ENCODE results near the gene B4GALT1.
A peak's percentile ranks its signal among the peaks of the same experiment; 100 is the strongest.

Gene B4GALT1

GRCh38 chr9:33133186-33133585, 34.0 kb downstream of the B4GALT1 start:
- TF ChIP-seq, protein P1, sequence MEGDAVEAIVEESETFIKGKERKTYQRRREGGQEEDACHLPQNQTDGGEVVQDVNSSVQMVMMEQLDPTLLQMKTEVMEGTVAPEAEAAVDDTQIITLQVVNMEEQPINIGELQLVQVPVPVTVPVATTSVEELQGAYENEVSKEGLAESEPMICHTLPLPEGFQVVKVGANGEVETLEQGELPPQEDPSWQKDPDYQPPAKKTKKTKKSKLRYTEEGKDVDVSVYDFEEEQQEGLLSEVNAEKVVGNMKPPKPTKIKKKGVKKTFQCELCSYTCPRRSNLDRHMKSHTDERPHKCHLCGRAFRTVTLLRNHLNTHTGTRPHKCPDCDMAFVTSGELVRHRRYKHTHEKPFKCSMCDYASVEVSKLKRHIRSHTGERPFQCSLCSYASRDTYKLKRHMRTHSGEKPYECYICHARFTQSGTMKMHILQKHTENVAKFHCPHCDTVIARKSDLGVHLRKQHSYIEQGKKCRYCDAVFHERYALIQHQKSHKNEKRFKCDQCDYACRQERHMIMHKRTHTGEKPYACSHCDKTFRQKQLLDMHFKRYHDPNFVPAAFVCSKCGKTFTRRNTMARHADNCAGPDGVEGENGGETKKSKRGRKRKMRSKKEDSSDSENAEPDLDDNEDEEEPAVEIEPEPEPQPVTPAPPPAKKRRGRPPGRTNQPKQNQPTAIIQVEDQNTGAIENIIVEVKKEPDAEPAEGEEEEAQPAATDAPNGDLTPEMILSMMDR (IDR thresholded peaks at IDR 0.05; ENCODE audit: poor library complexity, severe bottlenecking) = no peak
- Histone ChIP-seq H3K27ac (ENCODE audit: poor library complexity, severe bottlenecking) (peak overlapping the region; percentile 66), H3K4me3 (ENCODE audit: severe bottlenecking) (no peak overlapping the region), H3K4me1 (ENCODE audit: insufficient read depth, poor library complexity, severe bottlenecking) (peaks cover 44% of the 10 kb centered on the region), H3K9me3 (ENCODE audit: severe bottlenecking) (no peaks in the 10 kb centered on the region), H3K36me3 (ENCODE audit: low read depth) (peaks cover 60% of the 10 kb centered on the region), H3K27me3 (ENCODE audit: insufficient read depth, poor library complexity, severe bottlenecking) (no peaks in the 10 kb centered on the region)
- ATAC-seq (ENCODE audit: low read depth) (peak; percentile 59), DNase-seq (ENCODE audit: low spot score) (no peak)

GRCh38 chr9:33131790-33132772, 35.1 kb downstream of the B4GALT1 start:
- TF ChIP-seq, protein P1 (IDR thresholded peaks at IDR 0.05; ENCODE audit: poor library complexity, severe bottlenecking) = no peak
- H3K36me3 ChIP-seq (ENCODE audit: low read depth) = peaks cover 71% of the 10 kb centered on the region

DNA sequence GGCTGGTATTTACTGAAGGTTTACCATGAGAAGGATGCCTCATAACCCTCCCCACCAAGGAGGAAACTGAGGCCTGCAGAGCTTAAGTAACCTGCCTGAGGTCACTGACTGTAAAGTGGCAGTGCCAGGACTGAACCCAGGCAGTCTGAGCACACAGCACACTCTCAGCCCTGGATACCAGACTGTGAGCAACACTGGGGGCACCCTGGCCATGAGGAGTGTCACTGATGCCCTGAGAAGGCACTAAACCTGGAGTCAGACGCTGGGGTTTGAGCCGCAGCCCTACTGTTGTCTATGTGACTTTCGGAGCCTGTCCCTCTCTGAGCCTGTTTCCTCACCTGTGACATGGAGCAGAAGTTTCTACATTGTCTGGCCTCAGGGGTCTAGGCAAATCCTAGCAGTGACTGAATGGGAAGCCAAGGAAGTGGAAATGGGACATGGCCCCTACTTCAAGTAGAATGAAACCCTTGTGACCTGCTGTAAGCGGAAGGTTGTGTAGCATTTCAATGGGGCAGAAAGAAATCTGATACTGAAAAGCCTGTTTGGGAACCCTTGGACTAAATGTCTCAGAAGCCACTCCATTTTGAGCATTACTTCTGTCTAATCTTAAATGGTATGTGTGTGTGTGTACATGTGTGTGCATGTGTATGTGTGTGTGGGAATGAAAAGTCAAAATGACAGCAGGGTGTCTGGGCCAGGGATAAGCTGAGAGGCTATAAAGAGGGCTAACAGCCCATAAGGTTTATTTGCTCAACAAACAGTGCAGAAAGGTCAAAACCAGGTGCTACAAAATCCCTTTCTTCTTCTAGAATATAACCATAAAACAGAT, 36.0 kb downstream of the B4GALT1 start:
- no peaks in the 10 kb centered on the region for H3K27me3 ChIP-seq (ENCODE audit: insufficient read depth, poor library complexity, severe bottlenecking)
- H3K27ac ChIP-seq (ENCODE audit: poor library complexity, severe bottlenecking) = peak overlapping the region; percentile 66
- no peak for ATAC-seq (ENCODE audit: low read depth)
- H3K4me3 ChIP-seq (ENCODE audit: severe bottlenecking) = no peak overlapping the region
- DNase-seq (ENCODE audit: low spot score) = no peak
- H3K4me1 ChIP-seq (ENCODE audit: insufficient read depth, poor library complexity, severe bottlenecking) = peaks cover 31% of the 10 kb centered on the region
- no peaks in the 10 kb centered on the region for H3K9me3 ChIP-seq (ENCODE audit: severe bottlenecking)
- H3K36me3 ChIP-seq (ENCODE audit: low read depth) = peaks cover 79% of the 10 kb centered on the region
- TF ChIP-seq, protein P1 (IDR thresholded peaks at IDR 0.05; ENCODE audit: poor library complexity, severe bottlenecking) = no peak

More at GRCh38 chr9:33131790-33132772, 35.1 kb downstream of the B4GALT1 start:
- Histone ChIP-seq H3K27ac (ENCODE audit: poor library complexity, severe bottlenecking) (peak overlapping the region; percentile 66), H3K9me3 (ENCODE audit: severe bottlenecking) (no peaks in the 10 kb centered on the region), H3K4me1 (ENCODE audit: insufficient read depth, poor library complexity, severe bottlenecking) (peaks cover 40% of the 10 kb centered on the region), H3K4me3 (ENCODE audit: severe bottlenecking) (no peak overlapping the region), H3K27me3 (ENCODE audit: insufficient read depth, poor library complexity, severe bottlenecking) (no peaks in the 10 kb centered on the region)
- ATAC-seq (ENCODE audit: low read depth) (peak; percentile 76), DNase-seq (ENCODE audit: low spot score) (no peak)

GRCh38 chr9:33129886-33130881, 37.0 kb downstream of the B4GALT1 start:
- peak; percentile 76 for ATAC-seq (ENCODE audit: low read depth)
- Histone ChIP-seq H3K4me1 (ENCODE audit: insufficient read depth, poor library complexity, severe bottlenecking) (peaks cover 31% of the 10 kb centered on the region), H3K9me3 (ENCODE audit: severe bottlenecking) (no peaks in the 10 kb centered on the region), H3K36me3 (ENCODE audit: low read depth) (peaks cover 86% of the 10 kb centered on the region), H3K4me3 (ENCODE audit: severe bottlenecking) (no peak overlapping the region), H3K27me3 (ENCODE audit: insufficient read depth, poor library complexity, severe bottlenecking) (no peaks in the 10 kb centered on the region), H3K27ac (ENCODE audit: poor library complexity, severe bottlenecking) (peak overlapping the region; percentile 66)
- TF ChIP-seq, protein P1 (IDR thresholded peaks at IDR 0.05; ENCODE audit: poor library complexity, severe bottlenecking) = no peak
- no peak for DNase-seq (ENCODE audit: low spot score)

Data from RWPE2 (cell line).